GM18861 (cell line): Measurements from ENCODE around the gene NRXN3.
A peak's percentile ranks its signal among the peaks of the same experiment; 100 is the strongest.

Experiments
- ATAC-seq: cut with Tn5 transposase; IDR thresholded peaks from one replicate; pipeline ENCODE4 v1.9.1; 2021; ENCODE audit not compliant: unreplicated experiment

Gene NRXN3

DNA sequence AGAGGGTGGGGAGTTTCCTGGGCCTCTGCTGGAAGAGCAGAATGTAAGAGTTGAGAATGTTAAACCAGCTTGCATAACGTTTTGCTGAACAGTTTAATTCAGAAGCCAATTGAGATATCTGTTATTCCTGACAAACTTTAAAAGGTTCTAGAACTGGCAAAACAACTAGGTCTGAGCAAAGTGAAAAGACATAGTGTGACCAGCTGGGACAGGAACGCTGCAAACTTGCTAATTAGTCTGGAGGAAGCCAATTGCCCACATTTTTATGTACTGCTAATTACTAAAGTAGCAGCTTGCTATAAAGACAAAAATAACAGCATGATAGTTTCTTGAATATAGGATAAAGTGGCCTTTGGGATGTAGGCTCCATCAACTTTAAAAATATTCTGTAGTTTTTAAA lies 704.9 kb downstream of the NRXN3 start:
- no peak for ATAC-seq

GRCh38 chr14:78885884-78886283 lies 715.7 kb downstream of the NRXN3 start:
- no peak for ATAC-seq

DNA sequence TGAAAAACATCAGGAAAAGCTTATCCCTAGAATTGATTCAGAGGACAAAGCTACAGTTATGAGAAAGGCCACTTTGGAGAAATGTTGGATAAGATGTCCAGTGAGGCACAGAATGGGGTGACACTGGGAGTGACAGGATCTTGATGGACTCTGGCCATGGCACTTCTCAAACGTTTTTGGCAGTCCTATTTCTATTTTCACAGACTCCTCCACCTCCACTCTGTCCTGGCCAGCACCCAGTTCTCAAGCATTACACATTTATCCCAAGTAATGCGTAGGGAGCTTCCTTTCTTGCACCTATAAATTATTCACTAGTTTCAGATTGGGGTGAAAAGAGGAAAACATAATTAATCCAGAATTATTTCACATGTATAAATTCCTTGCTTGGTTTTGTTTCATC lies 727.3 kb downstream of the NRXN3 start:
- ATAC-seq: no peak

DNA sequence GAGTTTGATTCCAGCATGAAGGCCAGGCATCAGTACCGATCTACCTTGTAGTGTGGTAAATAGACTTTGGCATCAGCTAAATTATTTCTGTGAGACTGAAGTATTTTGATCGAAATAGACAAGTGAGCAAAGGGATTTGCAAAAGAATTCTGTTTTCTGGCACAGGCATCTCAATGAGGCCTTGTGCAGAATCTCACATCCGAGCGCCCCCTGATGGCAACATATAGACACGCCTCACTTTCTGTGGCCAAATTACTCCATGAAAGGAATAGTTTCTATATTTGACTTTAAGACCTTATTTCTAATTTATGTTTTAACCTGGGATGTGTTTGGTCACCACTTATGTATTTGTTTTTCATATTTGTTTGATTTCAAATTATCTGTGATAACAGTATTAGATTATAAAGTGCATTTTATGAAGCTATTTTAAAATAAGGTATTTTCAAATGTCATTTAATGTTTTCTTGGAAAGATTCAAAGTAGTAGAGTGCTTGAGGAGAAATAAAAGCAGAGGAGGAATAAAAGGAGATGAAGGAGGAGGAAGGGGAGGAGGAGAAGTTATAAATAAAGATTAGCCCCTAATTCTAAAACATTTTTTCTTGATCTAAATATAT lies 731.9 kb downstream of the NRXN3 start:
- no peak for ATAC-seq

DNA sequence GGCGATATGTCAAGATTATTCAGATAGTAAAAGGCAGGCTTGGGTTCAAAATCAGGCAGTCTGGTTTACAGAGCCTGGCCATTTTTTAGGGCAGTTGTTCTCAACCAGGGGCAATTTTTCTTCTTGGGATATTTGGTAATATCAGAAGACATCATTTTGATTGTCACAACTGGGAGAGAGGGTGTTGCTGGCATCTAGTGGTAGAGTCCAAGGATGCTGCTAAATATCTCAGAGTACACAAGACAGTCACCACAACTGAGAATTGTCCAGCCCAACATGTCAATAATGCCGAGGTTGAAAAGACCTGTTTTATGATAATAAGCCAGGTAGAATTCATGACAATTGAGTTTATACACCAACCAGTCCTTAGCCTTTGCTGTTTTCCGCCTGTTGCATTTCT lies 733.9 kb downstream of the NRXN3 start:
- ATAC-seq: no peak

GRCh38 chr14:78917462-78917861 lies 747.3 kb downstream of the NRXN3 start:
- no peak for ATAC-seq

DNA sequence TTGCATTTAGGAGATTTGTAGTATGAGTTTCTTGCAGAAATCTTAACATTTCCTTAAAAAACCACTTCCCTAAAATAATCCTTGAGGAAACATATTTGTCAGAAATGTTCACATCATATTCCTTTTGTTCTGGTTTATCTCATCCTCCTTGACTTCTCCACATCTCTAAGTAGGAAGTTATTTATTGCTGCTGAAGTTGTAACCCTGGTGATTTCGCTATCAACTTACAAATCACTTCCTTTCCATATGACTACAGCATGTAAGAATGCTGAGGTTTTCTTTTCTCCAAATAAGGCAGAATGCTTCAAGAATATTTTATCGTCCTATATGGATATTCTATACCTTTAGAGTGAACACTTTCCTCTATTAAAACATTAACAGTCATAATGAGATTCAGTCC lies 751.7 kb downstream of the NRXN3 start:
- no peak for ATAC-seq

DNA sequence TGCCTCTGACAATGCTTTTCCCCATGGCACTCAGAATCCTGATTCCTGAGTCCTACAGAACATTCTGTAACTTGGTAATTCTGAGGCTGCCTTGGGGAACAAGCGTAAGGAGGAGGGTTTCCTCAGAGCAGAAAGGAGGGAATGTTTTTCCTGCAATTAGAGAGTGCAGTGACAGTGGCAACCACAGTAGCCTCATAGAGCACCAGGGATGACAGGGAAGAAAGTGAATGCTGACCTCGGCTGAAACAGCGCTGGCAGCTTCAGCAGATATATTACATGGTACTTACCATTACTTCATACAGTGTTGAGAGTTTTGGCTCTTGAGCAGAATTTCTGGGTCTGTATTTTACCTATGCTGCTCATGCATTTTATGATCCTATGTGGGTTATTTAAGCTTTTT lies 757.1 kb downstream of the NRXN3 start:
- no peak for ATAC-seq

DNA sequence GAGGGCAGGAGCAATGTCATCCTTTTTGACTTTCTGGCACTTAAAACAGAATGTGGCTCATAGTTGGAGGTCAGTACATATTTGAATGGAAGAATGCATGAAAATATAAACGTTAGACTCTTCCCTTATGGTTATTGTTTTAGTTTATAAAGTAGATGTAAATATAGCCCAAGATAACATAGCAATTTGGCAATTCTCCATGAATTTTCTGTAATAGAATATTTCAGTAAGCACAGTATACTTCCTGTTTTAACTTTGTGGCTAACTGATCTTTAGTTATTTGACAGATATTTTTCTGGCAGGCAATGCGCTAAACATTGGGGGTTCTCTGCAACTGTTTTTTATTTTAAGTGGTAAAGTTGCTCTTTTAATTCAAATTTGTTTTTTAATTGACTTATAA lies 763.0 kb downstream of the NRXN3 start:
- ATAC-seq: no peak

DNA sequence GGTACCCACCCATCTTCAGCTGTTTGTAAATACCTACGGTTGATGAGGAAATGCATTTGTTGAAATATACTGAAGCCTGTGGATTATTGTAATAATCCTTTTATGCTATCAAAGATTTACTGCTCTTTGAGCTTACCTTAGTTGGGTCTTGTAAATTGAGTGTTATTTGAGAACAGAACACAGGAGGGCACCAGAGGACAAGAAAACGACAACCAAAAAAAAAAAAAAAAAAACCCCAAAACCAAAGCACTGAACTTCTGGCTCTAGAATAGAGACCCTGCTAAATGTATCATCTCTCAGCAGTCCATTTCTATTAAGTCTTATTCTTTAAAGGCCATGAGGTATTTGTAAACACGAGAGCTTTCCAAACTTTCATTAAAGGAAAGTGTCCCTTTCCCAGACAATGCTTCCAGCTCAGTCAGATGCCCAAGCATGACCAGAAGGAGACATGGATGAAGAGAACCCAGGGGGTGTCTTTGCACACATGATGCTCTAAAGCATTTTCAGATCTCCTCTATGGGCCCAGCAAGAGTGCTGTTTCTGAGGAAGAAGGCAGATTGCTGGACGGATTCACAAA lies 763.9 kb downstream of the NRXN3 start:
- no peak for ATAC-seq

DNA sequence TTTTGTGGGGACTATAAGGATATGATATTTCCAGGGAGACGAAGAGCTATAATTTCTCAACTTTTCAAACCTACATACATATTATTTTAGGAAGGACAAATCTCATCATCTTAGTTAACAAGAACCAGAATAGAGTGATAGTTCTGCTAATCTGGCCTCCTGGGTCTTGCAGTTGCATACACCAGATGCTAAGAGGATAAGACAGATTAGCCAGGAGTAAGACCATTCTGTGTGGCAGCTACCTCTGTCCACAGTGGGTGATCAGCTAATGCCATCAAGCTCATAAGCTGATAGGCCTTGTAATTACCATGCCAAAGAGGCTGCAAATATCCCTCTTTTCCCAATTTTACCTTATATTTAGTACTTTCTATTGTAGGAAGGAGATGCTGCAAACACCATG lies 776.8 kb downstream of the NRXN3 start:
- ATAC-seq: no peak

GRCh38 chr14:78947681-78948080 lies 777.5 kb downstream of the NRXN3 start:
- no peak for ATAC-seq

GRCh38 chr14:78950649-78951048 lies 780.5 kb downstream of the NRXN3 start:
- no peak for ATAC-seq

GRCh38 chr14:78951602-78952001 lies 781.4 kb downstream of the NRXN3 start:
- no peak for ATAC-seq

GRCh38 chr14:78959674-78960264 lies 789.6 kb downstream of the NRXN3 start:
- ATAC-seq: peak; percentile 80

DNA sequence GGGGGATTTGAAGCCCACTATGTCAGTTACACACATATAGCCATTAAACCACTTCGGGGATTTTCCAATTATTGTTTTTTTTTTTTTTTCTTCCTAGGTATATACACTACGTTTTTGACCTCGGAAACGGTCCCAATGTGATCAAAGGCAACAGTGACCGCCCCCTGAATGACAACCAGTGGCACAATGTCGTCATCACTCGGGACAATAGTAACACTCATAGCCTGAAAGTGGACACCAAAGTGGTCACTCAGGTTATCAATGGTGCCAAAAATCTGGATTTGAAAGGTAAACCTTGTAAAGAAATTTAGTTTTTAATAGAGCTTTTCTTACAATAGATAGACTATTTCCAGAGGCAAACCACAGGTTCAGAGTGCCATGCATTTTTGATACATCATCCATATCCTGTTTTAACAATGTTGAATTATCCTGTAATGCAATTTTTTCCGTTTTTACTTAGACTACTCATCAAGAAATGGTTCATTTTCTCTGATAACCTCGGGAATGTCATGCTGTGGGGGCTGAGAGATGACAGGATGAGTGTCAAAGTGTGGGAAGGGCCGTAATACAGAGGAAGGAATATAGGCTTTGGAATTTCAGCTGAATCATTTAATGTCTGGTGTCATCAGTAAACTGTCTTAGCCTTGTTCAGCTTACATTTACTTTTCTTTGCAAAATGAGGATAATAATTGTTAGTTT lies 797.1 kb downstream of the NRXN3 start:
- ATAC-seq: no peak

GRCh38 chr14:78968265-78968664 lies 798.1 kb downstream of the NRXN3 start:
- ATAC-seq: no peak

DNA sequence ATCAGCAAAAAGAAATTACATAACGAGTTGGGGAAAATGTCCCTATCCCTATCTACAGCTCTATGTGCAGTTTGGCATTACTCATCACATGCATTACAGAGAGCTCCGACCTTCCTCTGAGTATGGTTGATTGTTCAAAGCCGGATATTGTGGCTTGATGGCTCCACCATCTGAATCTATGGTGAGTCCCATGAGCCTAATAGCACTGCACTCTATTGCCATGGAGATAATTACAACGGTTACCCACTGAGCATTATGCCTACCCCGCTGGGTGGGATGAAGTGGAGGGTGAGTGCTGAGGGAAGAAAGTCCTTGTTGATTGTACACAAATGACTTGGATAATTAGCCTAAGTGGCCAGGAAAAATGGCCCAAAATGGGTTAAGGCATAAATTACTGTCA lies 800.5 kb downstream of the NRXN3 start:
- no peak for ATAC-seq

DNA sequence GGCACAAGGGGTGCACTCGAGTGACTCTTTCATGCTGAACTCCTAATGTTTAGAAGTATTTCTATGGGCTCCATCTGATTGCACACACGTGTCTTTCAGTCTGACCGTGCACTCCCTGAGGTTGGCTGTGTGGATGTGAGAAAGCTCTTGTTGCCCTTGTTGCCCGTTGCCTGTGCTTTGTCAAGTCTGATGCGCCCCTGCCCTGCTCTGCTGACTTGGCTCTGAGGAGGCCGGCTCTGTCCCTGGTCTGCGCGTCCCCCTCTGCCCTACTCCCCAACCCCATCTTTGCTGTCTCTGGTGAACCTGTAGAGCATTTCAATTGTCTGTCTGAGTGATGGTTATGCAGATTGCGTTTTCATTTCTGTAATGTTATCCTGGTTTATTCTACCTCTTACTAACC lies 802.3 kb downstream of the NRXN3 start:
- no peak for ATAC-seq

- ATAC-seq: no peak
Observed at GRCh38 chr14:78974691-78975090, 804.5 kb downstream of the NRXN3 start.

- no peak for ATAC-seq
Observed at GRCh38 chr14:78975734-78976133, 805.6 kb downstream of the NRXN3 start.

DNA sequence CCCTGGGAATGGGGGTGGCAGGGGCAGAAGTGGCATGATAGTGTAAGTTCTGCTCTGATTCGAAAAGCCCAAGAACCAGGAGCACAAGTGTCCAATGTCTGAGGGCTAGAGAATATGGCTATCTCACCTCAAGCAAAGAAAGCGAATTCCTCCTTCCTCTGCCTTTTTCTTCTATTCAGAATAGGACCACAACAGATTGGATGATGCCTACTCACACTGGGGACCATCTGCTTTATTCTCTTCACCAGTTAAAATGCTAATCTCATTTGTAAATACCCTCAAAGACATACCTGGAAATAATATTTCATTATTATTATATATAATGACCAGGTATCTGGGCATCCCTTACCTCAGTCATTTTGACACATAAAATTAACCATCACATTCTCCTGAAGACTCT lies 808.7 kb downstream of the NRXN3 start:
- ATAC-seq: no peak
